Transverse colon (tissue), 4 donors: Measurements from ENCODE around the gene GP1BA. TPM values are rescaled to one million over a fixed set of nuclear protein-coding genes. Genes with fewer than 3 reads are reported as not detected.

Experiments
- DNase-seq: peaks from one replicate; pipeline ENCODE4 v3.0.0-alpha.2; 2019
- H3K27ac ChIP-seq, 4 donors: fragments of 200-600 bp; sonication (generic); 2 replicates each; pipeline ENCODE4 v1.5.1; 2016 to 2018; ENCODE audit warnings: inconsistent platforms in 4 of 4
- H3K27me3 ChIP-seq: fragments of 200-600 bp; sonication (generic); 2 replicates; pipeline ENCODE4 v1.5.1; 2017; ENCODE audit warnings: inconsistent platforms
- H3K36me3 ChIP-seq, 4 donors: fragments of 200-600 bp; sonication (generic); 2 replicates each; pipeline ENCODE4 v1.5.1; 2017 to 2019; ENCODE audit warnings: inconsistent platforms in 4 of 4
- H3K4me1 ChIP-seq, 4 donors: fragments of 200-600 bp; sonication (generic); 2 replicates each; pipeline ENCODE4 v1.5.1; 2017 to 2020; ENCODE audit warnings: inconsistent platforms in 4 of 4
- H3K4me3 ChIP-seq, 4 donors: fragments of 200-600 bp; sonication (generic); 1 replicate in 1 of 4; 2 replicates in 3 of 4; pipeline versions ENCODE4 v1.5.1 to v1.6.1; 2017 to 2019; ENCODE audit warnings: inconsistent platforms in 4 of 4
- H3K9me3 ChIP-seq, 2 donors: fragments of 200-600 bp; sonication (generic); 2 replicates each; pipeline ENCODE4 v1.5.1; 2017 to 2019; ENCODE audit warnings: inconsistent platforms in 2 of 2
- CTCF ChIP-seq, 5 experiments: fragments of 200-600 bp in 3 of 5; fragments of 450-650 bp in 2 of 5; sonication (generic) in 3 of 5; IDR thresholded peaks; 1 replicate in 2 of 5; 2 replicates in 3 of 5; pipeline ENCODE4 v1.5.1; 2016 to 2017; ENCODE audit warnings: antibody characterized with exemption in 5 of 5, inconsistent platforms in 3 of 5, mild to moderate bottlenecking in 2 of 5, moderate library complexity in 1 of 5
- EP300 ChIP-seq: sonication (generic); formaldehyde crosslinking; IDR thresholded peaks from one replicate; pipeline ENCODE4 v1.6.1; 2017; ENCODE audit warnings: antibody characterized with exemption, low read depth
- POLR2A ChIP-seq: fragments of 450-650 bp; IDR thresholded peaks from one replicate; pipeline ENCODE4 v1.6.1; 2016; ENCODE audit warnings: antibody characterized with exemption, mild to moderate bottlenecking, moderate library complexity
- POLR2AphosphoS5 ChIP-seq, 3 donors: sonication (generic); formaldehyde crosslinking; IDR thresholded peaks; one replicate each; pipeline ENCODE4 v1.6.1; 2016; ENCODE audit warnings: antibody characterized with exemption in 3 of 3
- WGBS, 2 donors: methylation state at CpG; one replicate each; pipeline ENCODE4 v1.1.5; 2018; ENCODE audit warnings: low coverage in 1 of 2; 5-methylcytosine and 5-hydroxymethylcytosine counted together
- in situ Hi-C, 4 donors: fragments of 200-750 bp; cut with MboI; loops; one replicate each; pipeline versions ENCODE4 v1.15.0 to v1.15.1; 2017; ENCODE audit warnings: low sequenced_read_pairs in 3 of 4, low pct_ligation_motif_present in 1 of 4, low pct_unique_long_range_greater_than_20kb in 1 of 4
- intact Hi-C: fragments of 100-400 bp; cut with DNase I; formaldehyde crosslinking; loops from one replicate; pipeline ENCODE4 v1.15.1; 2023; ENCODE audit warnings: low total_unique reads
- total RNA-seq, 4 donors: library from RNA; depleted of rRNA; stranded (reverse); fragments of >200 nt; gene quantifications; one replicate each; pipeline ENCODE4 v1.1.0, GENCODE V29; 2016

The GP1BA gene
- total RNA-seq, 4 donors from 2014 or later: not detected

DNA sequence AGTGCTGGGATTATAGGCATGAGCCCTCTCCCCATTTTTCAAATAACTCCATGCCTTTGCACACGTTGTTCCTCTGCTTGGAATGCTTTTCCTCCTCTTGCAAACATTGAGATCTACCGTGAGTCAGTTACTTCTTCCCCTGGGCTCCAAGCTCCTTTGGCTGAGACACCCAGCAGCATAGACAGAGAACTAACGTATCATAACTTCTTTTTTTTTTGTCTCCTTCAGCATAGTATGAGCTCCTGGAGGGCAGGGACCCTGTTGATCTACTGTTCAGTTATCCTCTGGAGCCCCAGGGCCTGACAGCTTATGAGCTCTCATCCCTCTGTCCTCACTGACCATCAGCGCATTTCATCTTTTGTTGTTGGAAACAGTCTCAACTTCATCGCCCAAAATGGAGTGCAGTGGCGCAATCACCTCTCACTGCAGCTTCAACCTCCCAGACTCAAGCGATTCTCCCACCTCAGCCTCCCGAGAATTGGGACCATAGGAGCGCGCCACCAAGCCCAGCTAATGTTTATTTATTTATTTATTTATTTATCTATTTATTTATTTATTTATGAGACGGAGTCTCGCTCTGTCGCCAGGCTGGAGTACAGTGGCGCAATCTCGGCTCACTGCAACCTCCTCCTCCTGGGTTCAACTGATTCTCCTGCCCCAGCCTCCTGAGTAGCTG is 33.4 kb downstream of the GP1BA start:
- Histone ChIP-seq H3K27ac (peak overlapping the region; percentile 91 to 98 (median 96)), H3K4me1 (peaks cover 14 to 33% (median 26%) of the 10 kb centered on the region in 4 donors), H3K4me3 (no peak overlapping the region), H3K36me3 (peaks cover 0 to 9% (median 3%) of the 10 kb centered on the region in 4 donors), H3K9me3 (no peaks in the 10 kb centered on the region), H3K27me3 (no peaks in the 10 kb centered on the region)
- DNase-seq: no peak
- in situ Hi-C loops: no loop called here
- TF ChIP-seq POLR2A (no peak), CTCF (IDR thresholded peaks at IDR 0.05) (no peak), EP300 (no peak), POLR2AphosphoS5 (IDR thresholded peaks at IDR 0.05) (no peak)
- WGBS, 2 donors: 97% methylated on average over 12 to 15 of the region's 15 CpGs
- intact Hi-C loops: no loop called here

DNA sequence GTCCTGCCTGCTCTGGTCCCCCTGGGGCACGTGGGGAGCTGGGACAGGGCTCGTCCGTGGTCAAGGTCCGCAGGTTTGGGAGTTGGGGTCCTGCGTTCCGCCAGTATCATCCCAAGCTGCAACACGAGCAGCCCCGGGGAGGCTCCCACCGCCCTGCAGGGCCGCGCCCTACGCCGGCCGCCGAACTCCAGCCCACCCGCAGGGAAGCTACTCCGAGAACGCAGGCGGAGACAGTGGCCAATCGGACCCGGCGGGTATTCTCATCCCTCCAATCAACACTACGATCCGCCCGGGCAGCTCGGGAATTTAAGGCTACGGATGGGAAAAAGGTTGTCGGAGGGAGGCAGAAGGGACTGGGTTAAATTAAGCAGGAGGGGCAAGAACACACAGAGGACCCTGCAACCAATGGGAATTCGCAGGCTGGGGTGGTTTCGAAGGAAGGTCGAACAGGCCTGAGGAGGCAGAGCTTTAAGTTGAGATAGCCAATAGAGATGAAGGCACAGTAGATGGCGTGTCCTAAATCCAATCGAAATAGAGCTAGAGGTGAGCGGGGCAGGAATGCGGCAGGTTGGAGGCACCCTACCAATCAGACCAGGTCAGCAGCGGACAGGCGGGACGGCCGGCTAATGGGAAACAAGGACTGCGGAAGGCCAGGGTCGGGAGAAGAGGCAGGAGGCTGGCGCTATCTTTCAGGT is 34.9 kb downstream of the GP1BA start:
- intact Hi-C loops: no loop called here
- peak overlapping the region; percentile 91 to 98 (median 96) for H3K27ac ChIP-seq
- no peaks in the 10 kb centered on the region for H3K27me3 ChIP-seq
- no peak for TF ChIP-seq CTCF (IDR thresholded peaks at IDR 0.05)
- TF ChIP-seq POLR2A: peak; percentile 32
- peak; percentile 25 to 56 (median 44) for TF ChIP-seq POLR2AphosphoS5 (IDR thresholded peaks at IDR 0.05)
- no peak for TF ChIP-seq EP300
- peak; percentile 98 for DNase-seq
- in situ Hi-C loops: no loop called here
- peaks cover 0 to 16% (median 3%) of the 10 kb centered on the region in 4 donors for H3K36me3 ChIP-seq
- peak overlapping the region; percentile 52 to 82 (median 62) for H3K4me3 ChIP-seq
- no peaks in the 10 kb centered on the region for H3K9me3 ChIP-seq
- H3K4me1 ChIP-seq: peaks cover 14 to 33% (median 26%) of the 10 kb centered on the region in 4 donors
- 0% methylated on average over 10 to 40 of the region's 42 CpGs for WGBS, 2 donors

- DNase-seq: peak; percentile 96
- peaks cover 14 to 33% (median 26%) of the 10 kb centered on the region in 4 donors for H3K4me1 ChIP-seq
- H3K27me3 ChIP-seq: no peaks in the 10 kb centered on the region
- peak within 1 kb of the TSS; percentile 91 to 98 (median 96) for H3K27ac ChIP-seq
- TF ChIP-seq POLR2AphosphoS5 (IDR thresholded peaks at IDR 0.05): peak; percentile 65 to 91 (median 89)
- peak; percentile 79 for TF ChIP-seq POLR2A
- peak in 2 of 5 experiments; percentile 23 to 27 for TF ChIP-seq CTCF (IDR thresholded peaks at IDR 0.05)
- no peak for TF ChIP-seq EP300
- peak within 1 kb of the TSS; percentile 52 to 82 (median 62) for H3K4me3 ChIP-seq
- 0 to 1% methylated on average over 3 to 59 of the region's 66 CpGs for WGBS, 2 donors
- intact Hi-C loops: no loop called here
- peaks cover 0 to 21% (median 4%) of the 10 kb centered on the region in 4 donors for H3K36me3 ChIP-seq
- H3K9me3 ChIP-seq: no peaks in the 10 kb centered on the region
- in situ Hi-C loops: no loop called here
These were observed 35.7 kb downstream of the GP1BA start, which contains the start of gene SPAG7 for GRCh38 chr17:4967539-4968485. TSS of gene SPAG7 (minus strand) at chr17:4967817. CDS start at chr17:4967804, 13 bp downstream.
